Mesenchymal stem cell (in vitro differentiated cells and primary cell): ENCODE measurements around the gene GMEB1.
"Not testable (repeated sequence)": the region's sequence is repeated elsewhere in the genome, so short reads cannot be mapped to it uniquely, and the experiment has no call there.

ENCODE experiments used
- DNase-seq: peaks from one replicate; pipeline ENCODE4 v3.0.0-alpha.2; 2013
- H2AFZ ChIP-seq: one replicate; pipeline ENCODE4 v1.6.1; 2013; ENCODE audit warnings: low read depth, mild to moderate bottlenecking, control low read depth, inconsistent platforms, low read length, moderate library complexity
- H2AK5ac ChIP-seq: 2 replicates; pipeline ENCODE4 v1.6.1; 2013; ENCODE audit warnings: low read length, moderate library complexity, mild to moderate bottlenecking, inconsistent platforms; ENCODE audit not compliant: severe bottlenecking
- H2BK120ac ChIP-seq: one replicate; pipeline ENCODE4 v1.6.1; 2013; ENCODE audit warnings: low read depth, mild to moderate bottlenecking, inconsistent platforms, low read length, moderate library complexity
- H2BK12ac ChIP-seq, 2 experiments: one replicate each; pipeline ENCODE4 v1.6.1; 2013; ENCODE audit warnings: inconsistent platforms in 2 of 2, low read length in 2 of 2, mild to moderate bottlenecking in 2 of 2, moderate library complexity in 2 of 2, control low read depth in 1 of 2
- H2BK15ac ChIP-seq: one replicate; pipeline ENCODE4 v1.6.1; 2013; ENCODE audit warnings: mild to moderate bottlenecking, low read depth, inconsistent platforms; ENCODE audit not compliant: poor library complexity, severe bottlenecking
- H2BK5ac ChIP-seq: 2 replicates; pipeline ENCODE4 v1.6.1; 2013; ENCODE audit warnings: low read depth, mild to moderate bottlenecking, low read length, control low read depth, inconsistent platforms; ENCODE audit not compliant: poor library complexity, severe bottlenecking
- H3K14ac ChIP-seq, 2 experiments: one replicate each; pipeline ENCODE4 v1.6.1; 2013; ENCODE audit warnings: inconsistent platforms in 2 of 2, low read length in 2 of 2, control low read depth in 1 of 2, mild to moderate bottlenecking in 1 of 2, moderate library complexity in 1 of 2
- H3K18ac ChIP-seq, 2 experiments: one replicate each; pipeline ENCODE4 v1.6.1; 2013; ENCODE audit warnings: inconsistent platforms in 2 of 2, low read length in 2 of 2, control low read depth in 1 of 2, low read depth in 1 of 2, mild to moderate bottlenecking in 1 of 2
- H3K23ac ChIP-seq, 2 experiments: one replicate each; pipeline ENCODE4 v1.6.1; 2013; ENCODE audit warnings: inconsistent platforms in 2 of 2, low read length in 2 of 2, mild to moderate bottlenecking in 2 of 2, moderate library complexity in 2 of 2, control low read depth in 1 of 2
- H3K27ac ChIP-seq: 2 replicates; pipeline ENCODE4 v1.5.1; 2013; ENCODE audit warnings: mild to moderate bottlenecking, moderate library complexity, low read length, control low read depth, inconsistent platforms; ENCODE audit not compliant: poor library complexity, severe bottlenecking
- H3K27me3 ChIP-seq, 2 experiments: 2 replicates each; pipeline versions ENCODE4 v1.6.1 to v1.7.0; 2013; ENCODE audit warnings: low read length in 2 of 2, mild to moderate bottlenecking in 2 of 2, moderate library complexity in 2 of 2, control low read depth in 1 of 2, inconsistent platforms in 1 of 2; ENCODE audit not compliant: control insufficient read depth in 1 of 2, insufficient read depth in 1 of 2
- H3K36me3 ChIP-seq, 2 experiments: 2 replicates each; pipeline versions ENCODE4 v1.6.1 to v1.7.0; 2013; ENCODE audit warnings: low read length in 2 of 2, control low read depth in 1 of 2, inconsistent platforms in 1 of 2, low read depth in 1 of 2, mild to moderate bottlenecking in 1 of 2; ENCODE audit not compliant: insufficient read depth in 2 of 2, control insufficient read depth in 1 of 2
- H3K4ac ChIP-seq, 2 experiments: one replicate each; pipeline ENCODE4 v1.6.1; 2013; ENCODE audit warnings: inconsistent platforms in 2 of 2, low read length in 2 of 2, mild to moderate bottlenecking in 2 of 2, moderate library complexity in 2 of 2, control low read depth in 1 of 2, low read depth in 1 of 2
- H3K4me1 ChIP-seq: 2 replicates; pipeline ENCODE4 v1.6.1; 2013; ENCODE audit warnings: low read depth, low read length, control low read depth; ENCODE audit not compliant: control insufficient read depth, insufficient read depth
- H3K4me2 ChIP-seq: 2 replicates; pipeline ENCODE4 v1.6.1; 2013; ENCODE audit warnings: low read length, mild to moderate bottlenecking, inconsistent platforms; ENCODE audit not compliant: poor library complexity, severe bottlenecking
- H3K4me3 ChIP-seq, 2 experiments: 2 replicates each; pipeline versions ENCODE4 v1.5.1 to v1.7.0; 2013; ENCODE audit warnings: low read length in 2 of 2, mild to moderate bottlenecking in 2 of 2, control low read depth in 1 of 2, low read depth in 1 of 2; ENCODE audit not compliant: insufficient read depth in 1 of 2
- H3K79me1 ChIP-seq: replicated peaks from 2 replicates; pipeline ENCODE4 v1.6.1; 2013; ENCODE audit warnings: mild to moderate bottlenecking, control low read depth, low read length, inconsistent platforms; ENCODE audit not compliant: poor library complexity, severe bottlenecking
- H3K9ac ChIP-seq: 2 replicates; pipeline ENCODE4 v1.7.0; 2013; ENCODE audit warnings: mild to moderate bottlenecking, low read length, moderate library complexity
- H3K9me3 ChIP-seq: 2 replicates; pipeline ENCODE4 v1.7.0; 2013; ENCODE audit warnings: mild to moderate bottlenecking, low read length; ENCODE audit not compliant: control insufficient read depth
- H4K8ac ChIP-seq: one replicate; pipeline ENCODE4 v1.6.1; 2013; ENCODE audit warnings: inconsistent platforms, mild to moderate bottlenecking, low read length, moderate library complexity
- H4K91ac ChIP-seq: one replicate; pipeline ENCODE4 v1.6.1; 2013; ENCODE audit warnings: mild to moderate bottlenecking, low read length, inconsistent platforms
- WGBS: methylation state at CpG from one replicate; pipeline ENCODE4 v1.1.7; 2013; ENCODE audit warnings: mixed read lengths; 5-methylcytosine and 5-hydroxymethylcytosine counted together

The GMEB1 gene

DNA sequence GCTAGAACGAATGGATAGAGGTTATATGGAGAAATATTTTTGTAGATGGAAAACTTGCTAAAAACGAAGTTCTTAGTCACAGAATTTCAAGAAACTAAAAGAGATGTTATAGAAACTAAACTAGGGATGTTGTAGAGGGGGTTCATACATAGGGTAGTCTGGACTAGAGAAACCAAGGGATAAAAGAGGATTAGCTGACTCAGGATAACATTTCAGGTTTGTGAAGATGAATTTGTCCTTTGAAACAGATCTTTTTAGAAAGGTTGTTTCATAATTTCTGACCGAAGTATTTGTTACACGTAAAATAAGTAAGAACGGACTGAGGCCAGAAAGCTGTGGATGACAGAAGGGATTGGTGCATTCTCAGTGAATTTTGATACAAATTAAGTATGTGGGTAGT is 81.7 kb downstream of the GMEB1 start:
- Histone ChIP-seq H3K79me1 (no peaks in the 10 kb centered on the region), H3K36me3 (peaks cover 24 to 40% of the 10 kb centered on the region in 2 experiments), H2AK5ac (no peak overlapping the region), H3K4me2 (no peak overlapping the region), H2BK15ac (no peak overlapping the region), H3K4me3 (no peak overlapping the region), H2BK12ac (no peak overlapping the region), H3K14ac (no peak overlapping the region), H3K27ac (no peak overlapping the region), H4K8ac (no peak overlapping the region), H3K4me1 (peaks cover 9% of the 10 kb centered on the region), H2BK120ac (no peak overlapping the region), H4K91ac (no peak overlapping the region), H3K4ac (no peak overlapping the region), H3K9me3 (no peaks in the 10 kb centered on the region), H2BK5ac (no peak overlapping the region), H3K18ac (no peak overlapping the region), H2AFZ (no peak overlapping the region), H3K23ac (no peak overlapping the region), H3K9ac (no peak overlapping the region), H3K27me3 (no peaks in the 10 kb centered on the region)
- WGBS: 93% methylated on average over 5 of the region's 5 CpGs
- DNase-seq: no peak

- H4K8ac ChIP-seq, H3K18ac ChIP-seq, H3K4me2 ChIP-seq, H4K91ac ChIP-seq, H3K23ac ChIP-seq, H3K4ac ChIP-seq, H3K27me3 ChIP-seq, H3K27ac ChIP-seq, H2AK5ac ChIP-seq, H2BK120ac ChIP-seq, H3K9me3 ChIP-seq, H2AFZ ChIP-seq, H2BK5ac ChIP-seq, H3K14ac ChIP-seq, H2BK12ac ChIP-seq, H2BK15ac ChIP-seq, H3K79me1 ChIP-seq, H3K4me1 ChIP-seq: not testable (repeated sequence)
- Histone ChIP-seq H3K4me3 (peak overlapping the region in 1 of 2 experiments; percentile 35), H3K36me3 (peaks cover 19 to 36% of the 10 kb centered on the region in 2 experiments), H3K9ac (peak overlapping the region; percentile 59)
- peak; percentile 44 for DNase-seq
- WGBS: 70% methylated on average over 7 of the region's 8 CpGs
Measured at GRCh38 chr1:28750771-28751294, 82.2 kb downstream of the GMEB1 start.

DNA sequence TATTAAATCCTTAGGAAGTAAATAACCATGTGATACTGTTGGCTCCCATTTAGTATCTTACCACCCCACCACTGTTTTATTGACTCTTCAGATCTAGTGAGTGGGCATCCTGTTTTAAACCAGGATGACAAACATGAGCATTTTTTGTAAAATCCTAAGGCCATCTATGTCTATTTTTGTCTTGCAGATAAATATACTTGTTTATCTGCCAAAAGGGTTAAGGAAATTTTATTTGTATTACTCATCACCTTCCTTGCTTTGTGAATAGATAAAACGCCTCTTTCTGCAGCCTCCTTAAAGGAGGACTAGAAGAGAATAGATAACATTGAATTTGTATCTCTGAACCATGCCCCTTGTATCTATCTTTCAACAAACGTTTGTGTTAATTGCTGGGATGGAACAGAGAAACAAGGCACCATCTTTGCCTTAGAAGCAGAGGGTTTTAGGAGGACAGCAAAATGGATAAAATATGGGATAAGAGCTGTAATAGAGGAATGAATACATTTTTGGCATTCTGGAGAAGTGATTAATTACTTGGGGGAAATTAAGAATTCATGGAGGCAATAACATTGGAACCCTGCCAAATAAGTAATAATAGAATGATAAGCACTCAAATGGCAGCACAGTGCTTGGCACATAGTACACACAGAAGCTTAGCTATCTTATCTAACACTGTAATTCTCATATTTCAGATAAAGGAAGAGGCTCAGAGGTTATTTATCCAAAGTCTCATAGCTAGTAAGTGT is 82.9 kb downstream of the GMEB1 start:
- Histone ChIP-seq H3K36me3 (peaks cover 18 to 34% of the 10 kb centered on the region in 2 experiments), H3K4ac (no peak overlapping the region), H3K27me3 (no peaks in the 10 kb centered on the region), H3K4me3 (peak overlapping the region in 1 of 2 experiments; percentile 35), H3K9me3 (no peaks in the 10 kb centered on the region), H2AFZ (no peak overlapping the region), H3K18ac (no peak overlapping the region), H2AK5ac (no peak overlapping the region), H3K27ac (no peak overlapping the region), H2BK12ac (no peak overlapping the region), H4K91ac (no peak overlapping the region), H4K8ac (no peak overlapping the region), H3K79me1 (no peaks in the 10 kb centered on the region), H3K23ac (no peak overlapping the region), H3K4me2 (no peak overlapping the region), H3K9ac (peak overlapping the region; percentile 59), H3K4me1 (peaks cover 7% of the 10 kb centered on the region), H2BK15ac (no peak overlapping the region), H2BK120ac (no peak overlapping the region), H3K14ac (no peak overlapping the region), H2BK5ac (no peak overlapping the region)
- DNase-seq: peak; percentile 80
- WGBS: 6% methylated on average over 1 of the region's 2 CpGs

DNA sequence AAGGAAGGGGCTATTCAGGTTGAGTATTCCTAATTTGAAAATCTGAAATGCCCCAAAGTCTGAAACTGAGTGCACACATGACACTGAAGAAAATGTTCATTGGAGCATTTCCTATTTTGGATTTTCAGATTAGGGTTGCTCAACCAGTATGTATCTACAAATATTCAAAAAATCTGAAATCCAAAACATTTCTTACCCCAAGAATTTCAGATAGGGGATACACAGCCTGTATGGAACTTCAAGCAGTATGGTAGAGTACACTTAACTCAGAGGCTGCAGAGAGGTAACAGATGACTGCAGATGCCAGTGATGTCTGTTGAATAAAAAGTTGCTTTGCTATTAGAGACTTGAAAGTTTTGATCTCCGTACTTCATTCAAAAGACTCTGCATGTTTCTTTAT is 87.1 kb downstream of the GMEB1 start:
- Histone ChIP-seq H2BK12ac (no peak overlapping the region), H4K8ac (no peak overlapping the region), H2AFZ (no peak overlapping the region), H3K9ac (peak overlapping the region; percentile 10), H3K4me1 (peaks cover 7% of the 10 kb centered on the region), H3K27ac (no peak overlapping the region), H3K4me2 (no peak overlapping the region), H2BK15ac (no peak overlapping the region), H3K18ac (no peak overlapping the region), H3K14ac (no peak overlapping the region), H4K91ac (no peak overlapping the region), H2BK5ac (no peak overlapping the region), H3K36me3 (peaks cover 20 to 55% of the 10 kb centered on the region in 2 experiments), H3K4me3 (no peak overlapping the region), H2BK120ac (no peak overlapping the region), H3K9me3 (no peaks in the 10 kb centered on the region), H3K27me3 (no peaks in the 10 kb centered on the region), H2AK5ac (no peak overlapping the region), H3K79me1 (no peaks in the 10 kb centered on the region), H3K23ac (no peak overlapping the region), H3K4ac (no peak overlapping the region)
- no peak for DNase-seq
- 100% methylated on average over 1 of the region's 1 CpG for WGBS
